GM12875 (cell line): ENCODE measurements around the gene ABTB1.

Source experiments
- H3K4me3 ChIP-seq: one replicate; pipeline ENCODE4 v1.5.1; 2011; ENCODE audit warnings: low read depth, low read length, control low read depth
- CTCF ChIP-seq: IDR thresholded peaks from 2 replicates; pipeline ENCODE4 v1.5.1; 2011; ENCODE audit warnings: low read depth, mild to moderate bottlenecking, control low read depth, inconsistent platforms, low read length, moderate library complexity, borderline replicate concordance; ENCODE audit not compliant: insufficient read depth

Gene ABTB1

GRCh38 chr3:127712461-127712860, 39.7 kb downstream of the ABTB1 start:
- no peak overlapping the region for H3K4me3 ChIP-seq
- TF ChIP-seq CTCF, result no peak

GRCh38 chr3:127712881-127713771, 40.4 kb downstream of the ABTB1 start:
- no peak for TF ChIP-seq CTCF
- no peak overlapping the region for H3K4me3 ChIP-seq

DNA sequence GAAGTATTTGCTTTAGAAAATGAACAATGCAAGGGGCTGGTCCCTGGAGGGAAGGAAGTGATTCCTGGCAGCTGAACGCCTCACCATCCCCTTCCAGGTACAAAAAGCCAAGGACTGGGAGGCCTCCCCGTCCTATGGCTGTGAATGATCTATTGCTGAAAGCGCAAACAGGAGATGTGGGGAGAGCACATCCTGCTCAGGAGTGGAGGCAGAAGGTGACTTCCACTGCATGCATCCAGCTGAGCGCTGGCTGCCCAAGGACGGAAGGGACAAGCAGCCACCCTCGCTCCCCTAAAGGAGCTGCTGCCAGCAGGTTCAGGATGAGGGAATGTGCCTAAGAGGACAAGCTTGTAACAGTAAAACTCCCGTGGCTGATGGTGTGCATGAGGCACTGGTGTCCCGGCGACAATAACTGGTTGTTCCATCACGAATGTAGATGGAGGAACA, 41.4 kb downstream of the ABTB1 start:
- no peak overlapping the region for H3K4me3 ChIP-seq
- TF ChIP-seq CTCF, result no peak

GRCh38 chr3:127714866-127715265, 42.1 kb downstream of the ABTB1 start:
- no peak for TF ChIP-seq CTCF
- no peak overlapping the region for H3K4me3 ChIP-seq

GRCh38 chr3:127715532-127715931, 42.8 kb downstream of the ABTB1 start:
- TF ChIP-seq CTCF, result no peak
- H3K4me3 ChIP-seq, result no peak overlapping the region

- H3K4me3 ChIP-seq, result no peak overlapping the region
- TF ChIP-seq CTCF, result no peak
Observed at GRCh38 chr3:127716384-127716783, 43.6 kb downstream of the ABTB1 start.
